Suppressor macrophage (primary cell): ENCODE data around the gene BMS1.
"Not testable (repeated sequence)": the region's sequence is repeated elsewhere in the genome, so short reads cannot be mapped to it uniquely, and the experiment has no call there.

Experiments
- DNase-seq, 4 experiments: peaks; one replicate each; pipeline ENCODE4 v3.0.0-alpha.2; 2020 to 2022
- total RNA-seq, 17 experiments: gene quantifications; one replicate each; lab custom pipeline; 2026; ENCODE audit warnings: mixed read lengths in 6 of 17, inconsistent platforms in 3 of 17; lab: John Stamatoyannopoulos, UW

The BMS1 gene
- total RNA-seq, result 20.9 to 89.6 (median 55.1) reads per million in 17 experiments

DNA sequence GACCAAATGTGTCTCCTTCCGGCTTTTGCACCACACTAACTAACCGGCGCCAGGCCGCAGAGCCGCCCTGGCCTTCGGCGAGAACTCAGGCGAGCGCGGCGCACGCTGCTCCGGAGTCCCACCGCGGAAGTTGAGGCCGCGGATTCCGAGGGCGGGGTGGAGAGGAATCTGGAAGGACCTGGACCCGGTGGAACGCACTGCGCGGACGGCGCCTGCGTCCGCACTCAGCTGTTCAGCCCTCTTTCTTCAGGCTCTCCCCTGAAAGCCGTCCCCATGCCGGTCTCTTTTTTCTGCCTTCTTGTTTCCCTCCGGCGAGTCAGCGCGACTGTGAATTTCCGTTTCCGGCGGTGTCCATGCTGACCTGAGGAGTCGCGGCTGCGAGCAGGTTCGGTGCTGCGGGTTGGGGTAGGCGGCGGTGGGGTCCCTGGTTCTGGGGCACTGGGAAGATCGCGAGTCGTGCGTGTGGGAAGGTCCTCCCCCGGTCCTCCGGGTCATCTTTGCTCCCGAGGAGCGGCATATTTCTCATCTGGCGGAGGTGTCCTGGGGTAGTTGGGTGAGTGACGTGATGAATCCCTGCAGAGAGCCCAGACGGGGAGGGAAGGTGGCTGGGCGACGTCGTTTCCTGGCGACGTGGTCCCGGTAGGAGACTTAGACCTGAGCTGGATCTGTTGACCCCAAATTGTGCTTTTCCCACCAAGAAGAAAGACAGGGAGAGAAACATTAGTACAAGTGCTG lies at the start of gene BMS1:
Gene BMS1 (plus strand): TSS at position 350 of the 735 bp plus-strand sequence. CDS start 1,600 bp downstream, outside the sequence.
- peak; percentile 91 to 94 (median 94) for DNase-seq

DNA sequence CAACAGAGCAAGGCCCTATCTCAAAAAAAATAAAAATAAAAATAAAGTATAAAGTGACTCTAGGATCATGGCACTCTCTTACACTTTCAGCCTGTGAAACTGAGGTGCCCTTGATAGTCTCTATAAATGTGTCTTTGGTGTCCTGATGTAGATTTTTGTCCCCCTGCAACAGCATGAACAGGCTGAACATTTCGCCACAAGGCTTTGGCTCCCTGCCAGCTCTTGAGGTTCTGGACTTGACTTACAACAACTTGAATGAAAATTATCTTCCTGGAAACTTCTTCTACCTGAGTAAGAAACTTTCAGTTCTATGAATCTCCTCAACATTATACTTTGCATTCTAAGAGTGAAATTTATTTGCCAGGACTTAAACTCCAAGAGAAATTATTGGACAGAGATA lies 48.1 kb upstream of the BMS1 start:
- DNase-seq, result peak in 3 of 4 experiments; percentile 7 to 36 (median 20)

DNA sequence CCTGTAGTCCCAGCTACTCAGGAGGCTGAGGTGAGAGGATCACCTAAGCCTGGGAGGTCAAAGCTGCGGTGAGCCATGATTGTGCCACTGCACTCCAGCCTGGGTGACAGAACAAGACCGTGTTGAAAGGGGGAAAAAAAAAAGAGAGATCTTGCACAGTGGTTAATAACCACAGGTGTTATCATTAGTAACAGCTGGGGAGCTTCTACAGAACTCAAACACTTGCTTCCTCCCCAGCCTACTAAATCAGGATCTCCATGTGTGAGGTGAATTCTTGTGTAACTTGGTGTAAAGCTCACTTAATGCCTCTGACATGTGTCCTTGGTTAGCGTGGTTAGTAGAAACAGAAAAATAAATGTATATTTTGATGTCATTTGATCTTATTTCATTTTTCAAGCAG lies 43.9 kb upstream of the BMS1 start:
- DNase-seq, result no peak

GRCh38 chr10:42741536-42741935 lies 41.1 kb upstream of the BMS1 start:
- DNase-seq, result not testable (repeated sequence)

GRCh38 chr10:42743697-42744096 lies 38.9 kb upstream of the BMS1 start:
- no peak for DNase-seq

DNA sequence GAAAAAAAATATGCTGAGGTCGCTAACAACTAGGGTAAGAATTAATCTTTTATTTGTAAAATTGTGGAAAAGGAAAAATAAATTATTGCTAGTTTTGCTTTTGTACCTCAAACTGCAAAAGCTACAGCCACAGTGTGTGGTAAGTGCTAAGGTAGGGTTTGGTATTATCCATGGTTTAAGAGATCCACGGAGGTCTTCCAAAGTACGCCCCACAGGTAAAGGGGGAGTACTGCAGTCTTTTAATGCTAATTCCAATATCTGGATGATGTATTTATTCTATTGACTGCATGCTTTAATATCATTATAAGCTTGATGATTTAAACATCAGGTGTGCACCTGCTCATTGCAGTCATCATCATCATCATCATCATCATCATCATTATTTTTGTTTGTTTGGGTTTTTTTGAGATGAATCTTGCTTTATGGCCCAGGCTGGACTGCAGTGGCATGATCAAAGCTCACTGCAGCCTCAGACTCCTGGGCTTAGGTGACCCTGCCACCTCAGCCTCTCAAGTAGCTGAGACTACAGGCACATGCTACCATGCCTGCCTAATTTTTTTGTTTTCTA lies 38.4 kb upstream of the BMS1 start:
- DNase-seq, result no peak

DNA sequence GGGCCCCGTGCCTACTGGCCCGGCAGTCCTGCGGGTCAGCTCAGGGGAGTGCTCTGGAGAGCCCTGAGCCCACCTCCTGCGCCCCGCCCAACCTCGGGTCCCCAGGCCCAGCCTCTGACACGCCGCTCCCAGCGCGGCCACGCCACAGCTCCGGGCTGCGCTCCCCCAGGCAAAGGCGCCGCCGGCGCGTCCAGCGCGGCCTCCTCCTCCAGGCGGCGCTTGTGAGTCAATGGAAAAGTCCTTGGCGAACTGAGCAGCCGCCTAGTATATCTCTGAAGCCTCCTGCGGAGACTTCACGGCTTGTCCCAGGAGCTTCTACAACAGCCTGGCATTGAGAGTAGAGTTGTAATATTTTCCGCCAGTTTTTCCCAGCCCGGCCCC lies 29.5 kb upstream of the BMS1 start:
- DNase-seq, result peak; percentile 75 to 88 (median 87)

DNA sequence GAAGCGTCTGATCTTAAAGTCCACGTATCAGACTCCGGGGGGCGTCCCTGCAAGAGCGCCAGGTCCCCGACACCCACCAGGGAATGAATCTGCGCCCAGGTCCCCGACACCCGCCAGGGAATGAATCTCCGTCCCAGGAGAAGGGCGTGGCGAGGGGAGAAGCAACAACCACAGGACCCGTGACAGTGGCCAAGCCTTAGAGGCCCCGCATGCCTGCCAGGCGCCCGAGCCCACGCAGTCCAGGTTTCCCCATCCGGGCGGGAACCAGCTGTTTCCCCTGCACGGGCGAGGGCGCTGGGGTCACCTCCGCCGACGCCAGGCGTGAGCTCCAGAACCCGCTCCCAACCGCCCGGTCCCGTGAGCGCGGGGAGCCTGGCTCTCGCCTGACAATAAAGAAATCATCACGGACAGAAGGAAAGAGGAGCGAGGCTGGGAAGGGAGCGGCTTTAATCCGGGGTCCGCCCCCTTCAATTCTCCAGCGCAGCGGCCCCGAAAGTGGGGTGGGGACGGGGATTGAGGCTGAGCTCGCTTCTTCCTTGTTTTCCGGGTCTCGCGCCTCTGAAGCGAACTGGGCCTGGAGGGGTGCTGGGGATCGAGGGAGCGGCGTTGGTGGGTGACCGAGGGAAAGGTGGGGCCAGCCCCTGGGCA lies 29.0 kb upstream of the BMS1 start:
- peak; percentile 20 to 59 (median 44) for DNase-seq

- DNase-seq, result peak; percentile 1 to 27 (median 13)
These were observed 28.2 kb upstream of the BMS1 start for GRCh38 chr10:42754155-42755027.

DNA sequence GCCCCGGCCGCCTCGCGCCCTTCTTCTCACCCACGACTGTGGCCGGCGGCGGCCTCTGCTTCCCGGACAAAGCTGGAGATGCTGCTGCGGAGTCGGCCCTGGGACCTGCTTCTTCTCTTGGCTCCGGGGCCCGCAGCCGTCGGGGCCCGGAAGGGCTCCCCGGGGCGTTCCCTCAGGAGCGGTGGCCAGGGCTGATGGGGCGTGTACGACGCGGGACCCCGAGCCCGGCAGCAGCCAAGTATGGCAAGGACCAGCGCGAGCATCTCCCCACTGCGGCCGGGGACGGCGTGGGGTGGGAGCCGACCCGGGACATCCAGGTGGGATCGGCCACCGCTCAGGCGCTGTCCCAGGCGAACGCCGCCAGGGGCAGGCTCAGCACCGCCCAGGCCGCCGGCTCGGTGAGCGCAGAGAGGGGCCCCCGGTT lies 27.6 kb upstream of the BMS1 start:
- no peak for DNase-seq

DNA sequence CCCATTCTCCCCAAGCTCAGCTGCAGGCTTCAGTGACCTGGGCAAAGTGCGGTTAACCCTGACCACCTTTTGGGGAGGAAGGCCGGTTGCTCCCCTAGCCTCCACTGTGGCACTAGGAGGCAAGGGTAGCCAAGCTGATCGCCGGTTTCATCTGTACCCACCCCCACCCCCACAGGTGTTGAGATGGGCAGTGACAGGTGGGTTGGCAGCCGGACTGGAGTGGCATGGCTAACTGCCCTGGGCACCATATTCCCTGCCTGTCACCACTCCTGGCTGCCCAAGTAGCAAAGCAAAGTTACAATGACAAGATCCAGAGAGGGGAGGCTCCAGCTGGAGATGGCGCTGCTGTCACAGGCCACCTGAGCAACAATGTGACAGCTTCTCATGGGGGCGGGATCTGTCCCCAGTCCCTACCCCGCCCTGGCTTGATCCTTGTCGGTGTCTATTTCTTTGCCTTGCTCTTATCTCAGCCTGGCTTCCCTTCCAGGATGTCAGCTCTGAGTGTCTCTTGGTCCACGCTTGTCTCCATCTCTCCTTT lies 27.0 kb upstream of the BMS1 start:
- DNase-seq, result no peak

GRCh38 chr10:42767906-42768305 lies 14.7 kb upstream of the BMS1 start:
- no peak for DNase-seq

DNA sequence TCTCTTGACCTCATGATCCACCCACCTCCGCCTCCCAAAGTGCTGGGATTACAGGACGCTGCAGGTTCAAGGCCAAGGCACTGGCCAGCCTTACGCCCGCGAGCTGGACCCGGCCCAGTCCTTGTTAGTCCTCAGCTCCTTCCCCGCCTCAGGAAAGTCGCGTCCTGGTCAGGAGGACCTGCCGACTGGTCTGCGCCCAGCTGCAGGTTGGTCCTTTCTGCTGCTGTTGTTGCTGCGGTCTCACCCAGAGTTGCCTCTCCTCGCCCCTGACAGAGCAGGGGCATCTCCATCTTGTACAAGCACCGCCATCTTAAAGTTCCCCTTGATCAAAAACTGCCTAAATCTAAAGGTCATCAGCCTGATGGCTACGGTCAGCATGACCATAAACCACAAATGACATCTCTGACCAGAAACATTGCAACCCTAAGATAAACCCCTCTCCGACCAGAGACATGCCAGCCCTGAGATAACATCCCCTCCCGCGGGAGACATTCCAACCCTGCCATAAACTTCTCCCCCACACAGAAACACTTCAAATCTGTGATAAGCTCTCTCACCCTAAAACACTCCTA lies 13.9 kb upstream of the BMS1 start:
- DNase-seq, result no peak

- no peak for DNase-seq
These were observed 13.4 kb upstream of the BMS1 start for GRCh38 chr10:42769173-42769572.

- DNase-seq, result no peak
These were observed 12.9 kb upstream of the BMS1 start for GRCh38 chr10:42769673-42770072.

- no peak for DNase-seq
These were observed 5.9 kb upstream of the BMS1 start for GRCh38 chr10:42776681-42777080.

GRCh38 chr10:42780456-42780855 lies 2.1 kb upstream of the BMS1 start:
- DNase-seq, result no peak

DNA sequence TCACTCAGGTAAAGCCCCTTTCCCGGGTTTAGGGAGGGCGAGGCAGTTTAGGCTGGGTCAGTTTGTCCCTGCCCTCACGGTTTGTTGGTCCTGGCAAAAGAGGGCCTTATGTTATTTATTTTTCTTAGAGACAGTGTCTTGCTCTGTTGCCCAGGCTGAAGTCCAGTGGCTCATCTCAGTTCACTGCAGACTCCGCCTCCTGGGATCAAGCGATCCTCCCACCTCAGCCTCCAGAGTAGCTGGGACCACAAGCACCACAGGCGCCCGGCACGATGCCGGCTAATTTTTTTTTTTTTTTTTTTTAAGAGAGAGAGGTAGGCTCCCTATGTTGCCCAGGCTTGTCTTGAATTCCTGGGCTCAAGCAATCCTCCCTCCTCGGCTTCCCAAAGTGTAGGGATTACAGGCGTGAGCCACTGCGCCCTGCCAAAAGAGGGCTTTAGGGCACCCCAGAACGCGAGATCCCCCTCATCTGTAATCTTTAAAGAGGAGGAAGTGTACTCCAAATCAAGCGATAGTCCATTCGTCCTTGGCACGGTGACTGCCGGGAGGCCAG lies 626 bp upstream of the BMS1 start:
- DNase-seq, result peak; percentile 5 to 28 (median 21)

DNA sequence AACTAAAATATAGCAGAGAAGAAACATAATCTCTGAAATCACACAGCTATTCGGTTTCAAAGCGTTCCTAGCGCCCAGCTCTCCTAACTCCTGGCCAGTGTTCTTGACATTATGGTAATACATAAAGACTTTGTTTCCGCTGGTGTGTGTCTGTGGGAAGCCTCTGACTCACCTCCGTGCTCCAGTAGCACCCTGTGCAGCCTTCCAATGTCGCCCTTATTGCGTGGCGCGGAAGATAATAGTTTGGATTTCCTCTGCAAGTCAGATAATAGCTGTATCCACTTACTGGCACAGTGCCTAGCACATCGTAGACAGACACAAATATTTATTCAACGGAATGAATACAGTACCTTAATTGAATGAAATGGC lies 570 bp downstream of the BMS1 start:
- peak; percentile 6 to 40 (median 28) for DNase-seq

GRCh38 chr10:42785759-42786158 lies 3.2 kb downstream of the BMS1 start:
- no peak for DNase-seq

DNA sequence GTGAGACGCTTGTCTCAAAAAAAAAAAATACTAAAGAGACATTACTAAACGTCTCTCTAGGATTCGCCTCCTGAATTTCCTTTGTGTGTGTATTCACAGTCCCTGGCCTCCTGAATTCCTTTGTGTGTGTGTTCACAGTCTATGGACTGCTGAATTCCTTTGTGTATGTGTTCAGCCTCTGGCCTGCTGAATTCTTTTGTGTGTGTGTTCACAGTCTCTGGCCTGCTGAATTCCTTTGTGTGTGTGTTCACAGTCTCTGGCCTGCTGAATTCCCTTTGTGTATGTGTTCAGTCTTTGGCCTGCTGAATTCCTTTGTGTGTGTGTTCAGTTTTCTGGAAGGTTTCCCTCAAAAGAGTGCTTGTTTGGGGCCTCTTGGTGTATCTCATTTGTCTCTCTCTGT lies 8.2 kb downstream of the BMS1 start:
- no peak for DNase-seq

DNA sequence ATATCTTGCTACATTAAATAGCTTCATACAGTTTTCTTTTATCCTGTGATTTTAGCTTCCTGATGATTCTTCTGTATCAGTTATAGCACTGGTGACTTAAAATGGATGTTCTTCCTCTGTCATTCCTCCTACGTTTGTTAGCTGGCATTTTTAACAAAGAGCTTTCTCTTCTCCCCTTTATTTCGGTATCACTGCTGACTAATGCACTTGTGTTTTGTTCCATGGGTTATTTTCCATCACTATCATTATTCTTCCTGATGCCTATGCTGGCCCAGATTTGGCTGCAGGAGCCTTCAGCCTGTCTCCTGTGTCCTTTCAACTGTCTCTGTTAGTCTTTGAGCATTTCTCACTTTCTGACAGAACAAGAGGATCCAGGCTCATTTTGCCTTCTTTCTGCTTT lies 13.1 kb downstream of the BMS1 start:
- no peak for DNase-seq
